ENCODE data around the gene CCDC92B. TPM values are rescaled to one million over a fixed set of nuclear protein-coding genes. Genes with fewer than 3 reads are reported as not detected.

CCDC92B gene
- total and polyA plus RNA-seq, 9 of the 15 experiments (the other 6 are each of a cell fraction or from before 2014, with no cell fraction given): not detected

DNA sequence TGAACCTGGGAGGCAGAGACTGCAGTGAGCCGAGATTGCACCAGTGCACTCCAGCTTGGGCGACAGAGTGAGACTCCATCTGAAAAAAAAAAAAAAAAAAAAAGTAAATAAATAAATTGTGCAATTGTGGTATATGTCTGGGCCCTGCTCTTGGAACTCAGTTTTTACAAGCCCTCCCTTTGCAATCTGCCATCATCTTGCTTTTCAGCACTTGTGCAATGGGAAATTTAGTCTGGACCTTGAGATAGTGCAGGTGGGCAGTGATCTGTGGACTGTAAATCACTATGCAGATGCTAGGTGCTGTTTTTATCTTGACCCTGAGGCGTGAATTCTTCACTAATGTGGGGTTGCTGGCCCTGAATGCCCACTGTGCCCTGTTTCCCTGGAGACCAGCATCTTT, 40.2 kb upstream of the CCDC92B start (continued):
- TF ChIP-seq, protein P1, sequence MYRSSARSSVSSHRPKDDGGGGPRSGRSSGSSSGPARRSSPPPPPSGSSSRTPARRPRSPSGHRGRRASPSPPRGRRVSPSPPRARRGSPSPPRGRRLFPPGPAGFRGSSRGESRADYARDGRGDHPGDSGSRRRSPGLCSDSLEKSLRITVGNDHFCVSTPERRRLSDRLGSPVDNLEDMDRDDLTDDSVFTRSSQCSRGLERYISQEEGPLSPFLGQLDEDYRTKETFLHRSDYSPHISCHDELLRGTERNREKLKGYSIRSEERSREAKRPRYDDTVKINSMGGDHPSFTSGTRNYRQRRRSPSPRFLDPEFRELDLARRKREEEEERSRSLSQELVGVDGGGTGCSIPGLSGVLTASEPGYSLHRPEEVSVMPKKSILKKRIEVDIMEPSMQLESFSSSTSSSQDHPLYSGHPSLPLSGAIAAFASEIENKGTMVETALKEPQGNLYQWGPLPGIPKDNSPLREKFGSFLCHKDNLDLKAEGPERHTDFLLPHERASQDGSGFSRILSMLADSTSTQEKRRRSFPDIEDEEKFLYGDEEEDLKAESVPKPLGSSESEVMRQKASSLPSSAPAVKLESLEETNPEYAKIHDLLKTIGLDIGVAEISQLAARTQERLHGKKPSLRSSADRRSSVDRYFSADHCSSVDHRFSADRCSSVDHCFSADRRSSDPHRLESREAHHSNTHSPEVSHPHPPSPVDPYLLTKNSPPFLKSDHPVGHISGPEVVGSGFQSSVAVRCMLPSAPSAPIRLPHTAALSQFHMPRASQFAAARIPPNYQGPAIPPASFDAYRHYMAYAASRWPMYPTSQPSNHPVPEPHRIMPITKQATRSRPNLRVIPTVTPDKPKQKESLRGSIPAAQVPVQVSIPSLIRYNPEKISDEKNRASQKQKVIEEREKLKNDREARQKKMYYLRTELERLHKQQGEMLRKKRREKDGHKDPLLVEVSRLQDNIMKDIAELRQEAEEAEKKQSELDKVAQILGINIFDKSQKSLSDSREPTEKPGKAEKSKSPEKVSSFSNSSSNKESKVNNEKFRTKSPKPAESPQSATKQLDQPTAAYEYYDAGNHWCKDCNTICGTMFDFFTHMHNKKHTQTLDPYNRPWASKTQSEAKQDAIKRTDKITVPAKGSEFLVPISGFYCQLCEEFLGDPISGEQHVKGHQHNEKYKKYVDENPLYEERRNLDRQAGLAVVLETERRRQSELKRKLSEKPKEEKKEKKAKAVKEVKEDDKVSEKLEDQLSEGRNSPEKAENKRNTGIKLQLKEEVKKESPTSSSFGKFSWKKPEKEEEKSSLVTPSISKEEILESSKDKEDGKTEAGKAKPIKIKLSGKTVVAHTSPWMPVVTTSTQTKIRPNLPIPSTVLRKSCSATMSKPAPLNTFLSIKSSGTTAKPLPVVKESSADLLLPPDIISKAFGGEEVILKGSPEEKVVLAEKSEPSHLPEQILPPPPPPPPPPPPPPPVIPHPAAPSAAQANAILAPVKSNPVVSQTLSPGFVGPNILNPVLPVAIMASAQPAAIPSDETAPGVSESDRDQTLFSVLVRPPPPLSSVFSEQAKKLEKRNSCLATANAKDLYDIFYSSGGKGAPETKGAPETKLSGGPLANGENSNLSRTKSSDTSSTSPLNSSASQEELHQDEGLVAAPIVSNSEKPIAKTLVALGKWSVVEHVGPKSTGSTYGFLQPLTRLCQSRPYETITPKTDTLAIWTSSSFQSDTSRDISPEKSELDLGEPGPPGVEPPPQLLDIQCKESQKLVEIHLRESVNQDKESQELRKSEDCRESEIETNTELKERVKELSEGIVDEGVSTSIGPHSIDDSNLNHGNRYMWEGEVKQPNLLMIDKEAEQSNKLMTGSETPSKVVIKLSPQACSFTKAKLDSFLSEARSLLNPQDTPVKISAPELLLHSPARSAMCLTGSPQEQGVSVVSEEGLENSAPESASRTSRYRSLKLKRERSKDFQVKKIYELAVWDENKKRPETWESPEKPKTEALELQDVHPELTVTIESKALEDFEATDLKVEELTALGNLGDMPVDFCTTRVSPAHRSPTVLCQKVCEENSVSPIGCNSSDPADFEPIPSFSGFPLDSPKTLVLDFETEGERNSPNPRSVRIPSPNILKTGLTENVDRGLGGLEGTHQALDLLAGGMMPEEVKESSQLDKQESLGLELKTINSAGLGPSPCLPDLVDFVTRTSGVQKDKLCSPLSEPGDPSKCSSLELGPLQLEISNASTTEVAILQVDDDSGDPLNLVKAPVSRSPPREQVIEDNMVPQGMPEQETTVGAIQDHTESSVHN (IDR thresholded peaks at IDR 0.05; ENCODE audit: borderline replicate concordance in 1 of 2, low read depth in 1 of 2): no peak
- TF ChIP-seq SRSF9 (IDR thresholded peaks at IDR 0.05; ENCODE audit: borderline replicate concordance, low read depth, low read length): no peak
- TF ChIP-seq CBFA2T3 (IDR thresholded peaks at IDR 0.05): peak; percentile 42; the same call in 1 of the 2 replicates
- TF ChIP-seq ZNF133 (CRISPR knock-in tag; IDR thresholded peaks at IDR 0.05): no peak
- TF ChIP-seq, protein P2, sequence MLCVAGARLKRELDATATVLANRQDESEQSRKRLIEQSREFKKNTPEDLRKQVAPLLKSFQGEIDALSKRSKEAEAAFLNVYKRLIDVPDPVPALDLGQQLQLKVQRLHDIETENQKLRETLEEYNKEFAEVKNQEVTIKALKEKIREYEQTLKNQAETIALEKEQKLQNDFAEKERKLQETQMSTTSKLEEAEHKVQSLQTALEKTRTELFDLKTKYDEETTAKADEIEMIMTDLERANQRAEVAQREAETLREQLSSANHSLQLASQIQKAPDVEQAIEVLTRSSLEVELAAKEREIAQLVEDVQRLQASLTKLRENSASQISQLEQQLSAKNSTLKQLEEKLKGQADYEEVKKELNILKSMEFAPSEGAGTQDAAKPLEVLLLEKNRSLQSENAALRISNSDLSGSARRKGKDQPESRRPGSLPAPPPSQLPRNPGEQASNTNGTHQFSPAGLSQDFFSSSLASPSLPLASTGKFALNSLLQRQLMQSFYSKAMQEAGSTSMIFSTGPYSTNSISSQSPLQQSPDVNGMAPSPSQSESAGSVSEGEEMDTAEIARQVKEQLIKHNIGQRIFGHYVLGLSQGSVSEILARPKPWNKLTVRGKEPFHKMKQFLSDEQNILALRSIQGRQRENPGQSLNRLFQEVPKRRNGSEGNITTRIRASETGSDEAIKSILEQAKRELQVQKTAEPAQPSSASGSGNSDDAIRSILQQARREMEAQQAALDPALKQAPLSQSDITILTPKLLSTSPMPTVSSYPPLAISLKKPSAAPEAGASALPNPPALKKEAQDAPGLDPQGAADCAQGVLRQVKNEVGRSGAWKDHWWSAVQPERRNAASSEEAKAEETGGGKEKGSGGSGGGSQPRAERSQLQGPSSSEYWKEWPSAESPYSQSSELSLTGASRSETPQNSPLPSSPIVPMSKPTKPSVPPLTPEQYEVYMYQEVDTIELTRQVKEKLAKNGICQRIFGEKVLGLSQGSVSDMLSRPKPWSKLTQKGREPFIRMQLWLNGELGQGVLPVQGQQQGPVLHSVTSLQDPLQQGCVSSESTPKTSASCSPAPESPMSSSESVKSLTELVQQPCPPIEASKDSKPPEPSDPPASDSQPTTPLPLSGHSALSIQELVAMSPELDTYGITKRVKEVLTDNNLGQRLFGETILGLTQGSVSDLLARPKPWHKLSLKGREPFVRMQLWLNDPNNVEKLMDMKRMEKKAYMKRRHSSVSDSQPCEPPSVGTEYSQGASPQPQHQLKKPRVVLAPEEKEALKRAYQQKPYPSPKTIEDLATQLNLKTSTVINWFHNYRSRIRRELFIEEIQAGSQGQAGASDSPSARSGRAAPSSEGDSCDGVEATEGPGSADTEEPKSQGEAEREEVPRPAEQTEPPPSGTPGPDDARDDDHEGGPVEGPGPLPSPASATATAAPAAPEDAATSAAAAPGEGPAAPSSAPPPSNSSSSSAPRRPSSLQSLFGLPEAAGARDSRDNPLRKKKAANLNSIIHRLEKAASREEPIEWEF (CRISPR knock-in tag; IDR thresholded peaks at IDR 0.05): no peak
- no peak for TF ChIP-seq ZFPM2 (CRISPR knock-in tag; IDR thresholded peaks at IDR 0.05)
- peak; percentile 29; the same call in 1 of the 2 replicates for TF ChIP-seq TEAD4 (IDR thresholded peaks at IDR 0.05; ENCODE audit: low read length)
- TF ChIP-seq TEAD4 (CRISPR knock-in tag; IDR thresholded peaks at IDR 0.05; ENCODE audit: borderline replicate concordance): no peak
